Adrenal gland (tissue), 5 donors: ENCODE measurements around the gene GALNT18.

Source experiments
- CTCF ChIP-seq, 6 experiments: fragments of 450-650 bp in 4 of 6; fragments of 200-600 bp in 2 of 6; sonication (generic) in 1 of 6; IDR thresholded peaks; 1 replicate in 5 of 6; 2 replicates in 1 of 6; pipeline versions ENCODE4 v1.5.1 to v1.8.0; 2016 to 2021; ENCODE audit warnings: antibody characterized with exemption in 6 of 6, mild to moderate bottlenecking in 2 of 6, moderate library complexity in 1 of 6
- POLR2A ChIP-seq, 2 donors: fragments of 450-650 bp; IDR thresholded peaks; one replicate each; pipeline ENCODE4 v1.6.1; 2017; ENCODE audit warnings: antibody characterized with exemption in 2 of 2, mild to moderate bottlenecking in 2 of 2, moderate library complexity in 1 of 2
- donor health status: DM: no; HTN: no; CAD: no.

GRCh38 chr11:11370255-11370961 lies 251.4 kb downstream of the GALNT18 start:
- TF ChIP-seq CTCF (IDR thresholded peaks at IDR 0.05) (no peak), POLR2A (IDR thresholded peaks at IDR 0.05) (no peak)
